NCI-H2171 (cell line): ENCODE measurements around the gene CENPN.

Source experiments
- DNase-seq: peaks from one replicate; lab custom pipeline; 2025; lab: John Stamatoyannopoulos, UW

Gene CENPN

GRCh38 chr16:81035398-81035974, 28.5 kb downstream of the CENPN start, which contains the start of gene ATMIN:
Gene ATMIN, plus strand, starts transcription at chr16:81035842. Its CDS starts 29 bp downstream, at chr16:81035871.
- peak; percentile 89 for DNase-seq

- peak; percentile 29 for DNase-seq
Observed at GRCh38 chr16:81035975-81036750, 29.1 kb downstream of the CENPN start.

GRCh38 chr16:81036751-81037350, 29.8 kb downstream of the CENPN start:
- no peak for DNase-seq

GRCh38 chr16:81040131-81040530, 33.1 kb downstream of the CENPN start:
- DNase-seq: no peak

GRCh38 chr16:81040842-81041241, 33.8 kb downstream of the CENPN start:
- no peak for DNase-seq

- DNase-seq: no peak
Observed at GRCh38 chr16:81041696-81042095, 34.7 kb downstream of the CENPN start.

- DNase-seq: no peak
Observed at GRCh38 chr16:81042821-81043220, 35.8 kb downstream of the CENPN start.

- DNase-seq: no peak
Observed at GRCh38 chr16:81053761-81054160, 46.7 kb downstream of the CENPN start.

GRCh38 chr16:81060576-81061306, 53.7 kb downstream of the CENPN start:
- no peak for DNase-seq

GRCh38 chr16:81061307-81061640, 54.3 kb downstream of the CENPN start:
- DNase-seq: no peak

GRCh38 chr16:81061871-81062608, 55.0 kb downstream of the CENPN start:
- DNase-seq: no peak

- no peak for DNase-seq
Observed at GRCh38 chr16:81066681-81067080, 59.7 kb downstream of the CENPN start.

GRCh38 chr16:81067166-81067565, 60.2 kb downstream of the CENPN start:
- no peak for DNase-seq

- DNase-seq: no peak
Observed at GRCh38 chr16:81069063-81069462, 62.0 kb downstream of the CENPN start.

GRCh38 chr16:81070979-81071378, 64.0 kb downstream of the CENPN start:
- DNase-seq: no peak

GRCh38 chr16:81071805-81072204, 64.8 kb downstream of the CENPN start:
- no peak for DNase-seq

GRCh38 chr16:81073560-81074330, 66.7 kb downstream of the CENPN start:
- no peak for DNase-seq

GRCh38 chr16:81076566-81077075, 69.6 kb downstream of the CENPN start:
- peak; percentile 91 for DNase-seq

- peak; percentile 90 for DNase-seq
Observed at GRCh38 chr16:81077076-81077940, 70.3 kb downstream of the CENPN start, which contains the start of gene C16orf46. Gene C16orf46, minus strand, starts transcription at chr16:81077238. Its CDS starts 13,283 bp downstream, at chr16:81063955.

GRCh38 chr16:81080233-81080632, 73.2 kb downstream of the CENPN start:
- DNase-seq: no peak
